MCF 10A (cell line): ENCODE data around the gene CD33. TPM values are rescaled to one million over a fixed set of nuclear protein-coding genes. Genes with fewer than 3 reads are reported as not detected.

ENCODE experiments used
- BruUV-seq: library from RNA; stranded (reverse); fragments of 400-500 nt; replicated peaks from 2 replicates; lab custom pipeline; 2021; lab: Mats Ljungman, UMichigan
- CTCF ChIA-PET: fragments of 300-600 bp; sonication (Branson Sonifier 250); formaldehyde crosslinking; extraction: SDS; loops from one replicate; lab custom pipeline; 2021; ENCODE audit warnings: antibody characterized with exemption, inconsistent platforms; lab: Yijun Ruan, JAX
- POLR2A ChIA-PET: fragments of 300-600, 350-650 bp; sonication (Branson Sonifier 250); formaldehyde crosslinking; extraction: SDS; loops from one replicate; lab custom pipeline; 2020; ENCODE audit warnings: antibody characterized with exemption, inconsistent platforms; lab: Yijun Ruan, JAX
- DNase-seq: peaks from one replicate; pipeline ENCODE4 v3.0.0-alpha.2; 2018; ENCODE audit not compliant: unreplicated experiment
- H3K27ac Mint-ChIP-seq: one replicate; pipeline ENCODE4 v1.8.0; 2022; ENCODE audit warnings: mild to moderate bottlenecking, low read depth, mixed read lengths; ENCODE audit not compliant: unreplicated experiment
- H3K27me3 Mint-ChIP-seq: one replicate; pipeline ENCODE4 v1.8.0; 2022; ENCODE audit warnings: mixed read lengths; ENCODE audit not compliant: insufficient read depth, unreplicated experiment
- H3K36me3 Mint-ChIP-seq: one replicate; pipeline ENCODE4 v1.8.0; 2022; ENCODE audit warnings: mild to moderate bottlenecking, moderate library complexity, mixed read lengths; ENCODE audit not compliant: insufficient read depth, unreplicated experiment
- H3K4me1 Mint-ChIP-seq: one replicate; pipeline ENCODE4 v1.8.0; 2022; ENCODE audit warnings: mixed read lengths; ENCODE audit not compliant: insufficient read depth, unreplicated experiment
- H3K4me3 Mint-ChIP-seq: one replicate; pipeline ENCODE4 v1.8.0; 2022; ENCODE audit warnings: mild to moderate bottlenecking, moderate library complexity, mixed read lengths; ENCODE audit not compliant: unreplicated experiment
- H3K9me3 Mint-ChIP-seq: one replicate; pipeline ENCODE4 v1.8.0; 2022; ENCODE audit warnings: mixed read lengths; ENCODE audit not compliant: unreplicated experiment
- CTCF ChIP-seq: fragments of 200-600 bp; IDR thresholded peaks from one replicate; pipeline ENCODE4 v1.8.0; 2022; ENCODE audit warnings: antibody characterized with exemption, mild to moderate bottlenecking; ENCODE audit not compliant: unreplicated experiment
- intact Hi-C: fragments of 100-400 bp; cut with micrococcal nuclease; formaldehyde crosslinking; loops from 2 replicates; pipeline ENCODE4 v1.14.1; 2022
- total RNA-seq: library from RNA; stranded (reverse); gene quantifications from 2 replicates; pipeline ENCODE4 v1.2.3, GENCODE V29; 2022

The CD33 gene
- total RNA-seq, 1 experiment from 2014 or later = 0.33 TPM

DNA sequence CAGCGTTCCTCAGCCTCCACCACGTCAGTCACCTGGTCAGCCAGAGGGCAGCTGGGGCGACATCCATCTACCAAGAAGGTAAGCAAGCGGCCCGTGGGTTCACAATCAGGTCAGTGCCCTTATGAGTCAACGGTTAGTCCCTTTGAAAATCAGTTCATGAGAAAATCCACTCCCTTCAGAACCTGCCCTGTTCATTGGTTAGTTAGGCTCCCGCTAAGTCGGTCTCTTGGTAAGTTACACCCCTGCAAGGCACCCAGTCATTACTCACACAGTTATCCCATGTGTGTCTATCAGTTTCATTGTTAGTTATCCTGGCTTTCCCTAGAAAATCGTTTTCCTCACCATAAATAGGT is 26.6 kb downstream of the CD33 start:
- ChIA-PET CTCF (no interaction called here), POLR2A (no interaction called here)
- Mint-ChIP-seq H3K36me3 (peaks cover 5% of the 10 kb centered on the region), H3K4me1 (no peaks in the 10 kb centered on the region), H3K27ac (no peak overlapping the region), H3K4me3 (no peak overlapping the region), H3K9me3 (peaks cover 20% of the 10 kb centered on the region), H3K27me3 (no peaks in the 10 kb centered on the region)
- intact Hi-C loops = no loop called here
- DNase-seq = no peak
- no peak for TF ChIP-seq CTCF
- no TSS peak for BruUV-seq

DNA sequence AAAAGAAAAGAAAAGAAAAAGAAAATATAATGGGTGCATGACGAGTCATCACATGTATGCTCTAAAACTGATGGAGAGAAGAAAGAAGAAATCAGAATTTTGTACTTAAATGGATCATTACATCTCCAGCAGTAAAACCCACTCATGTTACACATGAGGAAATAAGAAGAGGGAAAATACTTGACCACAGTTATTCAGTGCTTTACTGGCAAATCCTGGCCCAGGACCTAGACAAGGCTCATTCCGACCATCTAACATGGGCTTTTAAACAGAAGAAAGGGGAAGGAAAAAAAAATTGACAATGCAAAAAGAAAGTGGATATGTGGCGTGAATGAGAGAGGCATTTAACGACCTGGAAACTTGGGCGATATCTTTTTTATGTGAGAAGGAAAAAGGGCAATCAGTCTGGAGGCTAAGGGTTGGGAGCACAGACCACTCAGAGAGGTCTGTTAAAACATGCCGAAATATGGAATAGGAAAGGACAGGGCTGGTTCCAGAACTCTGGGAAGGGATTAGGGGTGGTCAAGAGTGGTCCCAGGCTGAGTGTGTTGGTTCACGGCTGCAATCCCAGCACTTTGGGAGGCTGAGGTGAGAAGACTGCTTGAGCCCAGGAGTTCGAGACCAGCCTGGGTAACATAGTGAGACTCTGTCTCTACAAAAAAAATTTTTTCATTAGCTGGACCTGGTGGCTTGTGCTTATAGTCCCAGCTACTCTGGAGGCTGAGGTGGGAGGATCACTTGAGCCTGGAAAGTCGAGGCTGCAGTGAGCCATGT is 27.6 kb downstream of the CD33 start:
- intact Hi-C loops = no loop called here
- H3K27ac Mint-ChIP-seq = no peak overlapping the region
- H3K4me1 Mint-ChIP-seq = no peaks in the 10 kb centered on the region
- POLR2A ChIA-PET = no interaction called here
- TF ChIP-seq CTCF = no peak
- BruUV-seq = no TSS peak
- H3K27me3 Mint-ChIP-seq = no peaks in the 10 kb centered on the region
- CTCF ChIA-PET = interaction anchor here (0.7 kb wide), 1 partner anchor 11 kb away, joined by 3 read pairs; no protein-coding TSS in a partner anchor
- no peak overlapping the region for H3K4me3 Mint-ChIP-seq
- DNase-seq = no peak
- H3K36me3 Mint-ChIP-seq = peaks cover 5% of the 10 kb centered on the region
- peaks cover 20% of the 10 kb centered on the region for H3K9me3 Mint-ChIP-seq

GRCh38 chr19:51253088-51253806 is 28.4 kb downstream of the CD33 start:
- H3K4me1 Mint-ChIP-seq = no peaks in the 10 kb centered on the region
- POLR2A ChIA-PET = no interaction called here

More at GRCh38 chr19:51253088-51253806, 28.4 kb downstream of the CD33 start:
- no peak for DNase-seq
- peaks cover 5% of the 10 kb centered on the region for H3K36me3 Mint-ChIP-seq
- H3K27me3 Mint-ChIP-seq = no peaks in the 10 kb centered on the region
- no peak overlapping the region for H3K27ac Mint-ChIP-seq
- intact Hi-C loops = no loop called here
- CTCF ChIA-PET = interaction anchor here (0.7 kb wide), 1 partner anchor 12 kb away, joined by 3 read pairs; no protein-coding TSS in a partner anchor
- BruUV-seq = no TSS peak
- TF ChIP-seq CTCF = no peak
- peaks cover 16% of the 10 kb centered on the region for H3K9me3 Mint-ChIP-seq
- no peak overlapping the region for H3K4me3 Mint-ChIP-seq
